NCI-H1092 treated with DMSO at 0.1 percent for 48 hours (cell line): ENCODE data around the gene SRP72.

Experiments
- DNase-seq: peaks from one replicate; lab custom pipeline; 2025; lab: John Stamatoyannopoulos, UW

The SRP72 gene

GRCh38 chr4:56550642-56551041 lies 83.2 kb downstream of the SRP72 start:
- DNase-seq = no peak

GRCh38 chr4:56551516-56551915 lies 84.1 kb downstream of the SRP72 start:
- no peak for DNase-seq

- no peak for DNase-seq
Observed at GRCh38 chr4:56552273-56552672, 84.9 kb downstream of the SRP72 start.
